ENCODE data around the gene CKAP5.

The CKAP5 gene

DNA sequence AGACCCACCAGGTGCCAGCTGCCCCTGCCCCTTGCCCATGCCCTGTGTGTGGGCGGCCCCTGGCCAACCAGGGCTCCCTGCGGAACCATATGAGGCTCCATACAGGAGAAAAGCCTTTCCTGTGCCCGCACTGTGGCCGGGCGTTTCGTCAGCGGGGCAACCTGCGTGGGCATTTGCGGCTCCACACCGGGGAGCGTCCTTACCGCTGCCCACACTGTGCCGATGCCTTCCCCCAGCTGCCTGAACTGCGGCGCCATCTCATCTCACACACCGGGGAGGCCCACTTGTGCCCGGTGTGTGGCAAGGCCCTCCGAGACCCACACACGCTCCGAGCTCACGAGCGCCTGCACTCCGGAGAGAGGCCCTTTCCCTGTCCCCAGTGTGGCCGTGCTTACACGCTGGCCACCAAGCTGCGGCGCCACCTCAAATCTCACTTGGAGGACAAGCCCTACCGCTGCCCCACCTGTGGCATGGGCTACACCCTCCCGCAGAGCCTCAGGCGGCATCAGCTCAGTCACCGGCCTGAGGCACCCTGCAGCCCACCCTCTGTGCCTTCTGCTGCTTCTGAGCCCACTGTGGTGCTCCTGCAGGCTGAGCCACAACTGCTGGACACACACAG, 140.9 kb downstream of the CKAP5 start:
- H3K9me3 ChIP-seq (ENCODE audit: control insufficient read depth, insufficient read depth, low read length): no peaks in the 10 kb centered on the region
- no peak overlapping the region for H3K4me3 ChIP-seq (ENCODE audit: low read depth, low read length)
- no peaks in the 10 kb centered on the region for H3K4me1 ChIP-seq (ENCODE audit: control insufficient read depth, insufficient read depth, low read length)
- H3K9ac ChIP-seq (ENCODE audit: low read depth, low read length): no peak overlapping the region
- peaks cover 34% of the 10 kb centered on the region for H3K36me3 ChIP-seq (ENCODE audit: control insufficient read depth, insufficient read depth, low read length)
- no peaks in the 10 kb centered on the region for H3K27me3 ChIP-seq (ENCODE audit: control insufficient read depth, insufficient read depth, low read length)

DNA sequence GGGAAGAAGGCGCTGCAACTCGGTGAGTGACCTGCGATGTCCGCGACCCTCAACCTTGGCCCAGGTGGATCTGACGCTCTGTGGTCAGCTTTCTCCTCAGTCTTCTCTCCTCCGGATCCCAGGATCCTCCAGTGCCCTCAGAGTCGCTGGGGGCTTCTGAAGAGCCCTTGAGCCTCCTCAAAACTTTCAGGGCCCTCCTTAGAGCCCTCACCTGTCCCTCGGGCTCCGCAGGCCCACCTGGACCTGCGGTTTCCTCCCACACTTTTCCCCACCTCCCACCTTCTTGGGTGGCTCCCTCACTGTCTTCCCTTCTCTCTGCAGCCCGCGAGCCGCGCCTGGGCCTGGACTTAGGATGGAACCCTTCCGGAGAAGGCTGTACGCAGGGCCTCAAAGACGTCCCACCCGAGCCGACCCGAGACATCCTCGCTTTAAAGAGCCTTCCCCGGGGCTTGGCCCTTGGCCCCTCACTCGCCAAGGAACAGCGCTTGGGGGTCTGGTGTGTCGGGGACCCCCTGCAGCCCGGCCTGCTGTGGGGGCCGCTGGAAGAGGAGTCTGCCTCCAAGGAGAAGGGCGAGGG, 144.9 kb downstream of the CKAP5 start:
- peak overlapping the region; percentile 99 for H3K9ac ChIP-seq (ENCODE audit: low read depth, low read length)
- no peaks in the 10 kb centered on the region for H3K4me1 ChIP-seq (ENCODE audit: control insufficient read depth, insufficient read depth, low read length)
- no peaks in the 10 kb centered on the region for H3K9me3 ChIP-seq (ENCODE audit: control insufficient read depth, insufficient read depth, low read length)
- H3K36me3 ChIP-seq (ENCODE audit: control insufficient read depth, insufficient read depth, low read length): peaks cover 35% of the 10 kb centered on the region
- H3K27me3 ChIP-seq (ENCODE audit: control insufficient read depth, insufficient read depth, low read length): no peaks in the 10 kb centered on the region
- peak overlapping the region; percentile 97 for H3K4me3 ChIP-seq (ENCODE audit: low read depth, low read length)

DNA sequence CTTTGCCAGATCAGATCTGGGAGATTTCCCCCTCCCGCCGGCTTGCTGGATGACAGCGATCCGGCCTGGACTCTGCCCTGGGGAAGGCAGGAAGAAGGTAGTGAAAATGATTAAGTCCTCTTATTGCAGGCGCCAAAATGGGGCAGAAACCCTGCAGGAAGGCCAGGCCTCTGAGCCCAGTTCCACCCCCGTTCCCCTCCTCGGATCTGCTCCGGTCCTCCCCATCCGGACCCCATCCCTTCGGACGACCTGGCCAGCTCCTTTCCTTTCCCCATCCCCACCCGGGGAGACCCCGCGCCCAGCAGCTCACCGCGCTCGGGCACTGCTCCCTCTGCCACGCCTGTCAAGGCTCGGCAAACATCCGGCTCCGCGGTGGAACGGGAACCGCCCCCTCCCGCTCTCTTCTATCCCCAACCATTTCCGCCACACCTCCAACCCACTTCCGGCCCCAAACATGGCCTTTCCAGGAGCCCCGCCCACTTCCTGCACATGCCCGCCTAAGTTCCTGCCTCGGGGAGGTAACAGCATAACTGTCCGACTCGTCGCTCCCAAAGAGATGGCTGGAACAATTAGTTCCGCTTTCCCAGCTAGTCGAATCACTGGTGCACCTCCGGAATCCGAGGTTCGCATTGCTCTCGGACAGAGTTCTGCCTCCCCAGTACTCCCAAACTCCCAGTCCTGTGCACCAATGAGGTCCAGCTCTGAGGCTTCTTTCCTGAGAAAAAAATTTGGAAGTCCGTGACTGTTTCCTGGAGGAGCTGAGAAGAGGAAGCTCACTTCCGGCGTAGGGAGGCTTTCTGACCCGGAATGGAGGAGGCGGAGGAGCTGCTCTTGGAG, 145.6 kb downstream of the CKAP5 start, which contains the start of the genes ARHGAP1 and ZNF408:
ARHGAP1 (minus strand) TSS at position 379 of the 837 bp plus-strand sequence. CDS start 4,512 bp downstream, outside the sequence.
ZNF408 (plus strand) TSS at position 791 of the 837 bp plus-strand sequence; CDS start at position 808, 17 bp downstream.
- peak within 1 kb of the TSS; percentile 97 for H3K4me3 ChIP-seq (ENCODE audit: low read depth, low read length)
- peaks cover 28% of the 10 kb centered on the region for H3K36me3 ChIP-seq (ENCODE audit: control insufficient read depth, insufficient read depth, low read length)
- H3K9me3 ChIP-seq (ENCODE audit: control insufficient read depth, insufficient read depth, low read length): no peaks in the 10 kb centered on the region
- peak within 1 kb of the TSS; percentile 99 for H3K9ac ChIP-seq (ENCODE audit: low read depth, low read length)
- H3K4me1 ChIP-seq (ENCODE audit: control insufficient read depth, insufficient read depth, low read length): no peaks in the 10 kb centered on the region
- no peaks in the 10 kb centered on the region for H3K27me3 ChIP-seq (ENCODE audit: control insufficient read depth, insufficient read depth, low read length)

DNA sequence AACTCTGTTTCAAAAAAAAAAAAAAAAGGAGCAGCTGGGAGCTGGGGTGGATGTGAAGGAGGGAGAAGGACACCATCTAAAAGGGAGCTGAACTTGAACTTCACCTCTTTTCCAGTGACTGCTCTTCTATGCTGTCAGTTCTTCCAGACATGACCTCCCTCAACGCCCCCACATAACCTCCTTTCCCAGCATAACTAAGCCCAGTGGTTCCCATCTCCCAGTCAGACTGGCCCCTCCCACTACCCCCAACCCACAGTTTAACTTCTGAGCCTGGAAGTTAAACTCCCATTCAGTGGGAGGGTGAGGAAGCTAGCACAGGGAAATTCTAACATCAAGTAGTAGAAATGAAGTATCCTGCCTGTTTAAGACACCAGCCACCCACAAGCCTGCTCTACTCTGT, 147.5 kb downstream of the CKAP5 start:
- no peaks in the 10 kb centered on the region for H3K9me3 ChIP-seq (ENCODE audit: control insufficient read depth, insufficient read depth, low read length)
- H3K27me3 ChIP-seq (ENCODE audit: control insufficient read depth, insufficient read depth, low read length): no peaks in the 10 kb centered on the region
- H3K4me3 ChIP-seq (ENCODE audit: low read depth, low read length): no peak overlapping the region
- H3K36me3 ChIP-seq (ENCODE audit: control insufficient read depth, insufficient read depth, low read length): peaks cover 20% of the 10 kb centered on the region
- no peak overlapping the region for H3K9ac ChIP-seq (ENCODE audit: low read depth, low read length)
- no peaks in the 10 kb centered on the region for H3K4me1 ChIP-seq (ENCODE audit: control insufficient read depth, insufficient read depth, low read length)

DNA sequence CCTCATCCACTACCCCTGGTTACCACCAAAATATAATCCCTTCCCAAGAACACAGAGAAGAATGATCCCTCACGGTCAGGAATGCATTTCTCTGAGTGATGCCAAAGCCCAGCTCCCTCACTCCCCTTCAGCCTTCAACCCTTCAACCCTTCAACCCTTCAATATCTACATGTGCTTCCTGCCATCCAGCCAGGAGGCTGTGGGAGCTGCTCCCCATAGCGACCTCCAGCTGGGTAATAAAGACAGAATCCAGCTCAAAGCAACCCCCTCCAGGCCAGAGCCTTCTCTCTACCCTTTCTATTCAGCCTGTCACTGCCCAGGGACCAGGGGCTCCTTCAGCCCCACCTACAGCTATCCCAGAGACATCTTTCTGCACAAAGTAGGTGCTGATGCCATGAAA, 148.4 kb downstream of the CKAP5 start:
- Histone ChIP-seq H3K9ac (ENCODE audit: low read depth, low read length) (peak overlapping the region; percentile 8), H3K27me3 (ENCODE audit: control insufficient read depth, insufficient read depth, low read length) (no peaks in the 10 kb centered on the region), H3K36me3 (ENCODE audit: control insufficient read depth, insufficient read depth, low read length) (peaks cover 13% of the 10 kb centered on the region), H3K4me3 (ENCODE audit: low read depth, low read length) (no peak overlapping the region), H3K4me1 (ENCODE audit: control insufficient read depth, insufficient read depth, low read length) (no peaks in the 10 kb centered on the region), H3K9me3 (ENCODE audit: control insufficient read depth, insufficient read depth, low read length) (no peaks in the 10 kb centered on the region)

DNA sequence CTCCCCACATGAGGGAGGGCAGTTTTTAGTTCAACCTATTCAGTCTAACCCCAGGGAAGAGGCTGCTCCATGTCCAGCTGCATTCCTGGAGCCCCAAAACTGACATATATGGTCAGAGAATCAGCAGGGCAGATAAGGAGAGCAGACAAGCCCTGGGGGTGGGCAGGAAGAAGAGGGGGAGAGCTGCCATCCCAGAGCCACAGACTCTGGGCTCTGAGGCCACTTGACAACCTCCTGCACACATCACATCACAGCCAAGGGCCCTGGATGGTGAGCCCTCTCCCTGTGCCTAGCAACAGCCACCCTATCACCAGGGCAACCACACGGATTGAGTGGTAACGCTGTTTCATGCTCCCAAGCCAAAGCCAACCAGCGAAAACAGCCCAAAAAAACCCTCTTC, 148.8 kb downstream of the CKAP5 start:
- no peaks in the 10 kb centered on the region for H3K9me3 ChIP-seq (ENCODE audit: control insufficient read depth, insufficient read depth, low read length)
- H3K27me3 ChIP-seq (ENCODE audit: control insufficient read depth, insufficient read depth, low read length): no peaks in the 10 kb centered on the region

DNA sequence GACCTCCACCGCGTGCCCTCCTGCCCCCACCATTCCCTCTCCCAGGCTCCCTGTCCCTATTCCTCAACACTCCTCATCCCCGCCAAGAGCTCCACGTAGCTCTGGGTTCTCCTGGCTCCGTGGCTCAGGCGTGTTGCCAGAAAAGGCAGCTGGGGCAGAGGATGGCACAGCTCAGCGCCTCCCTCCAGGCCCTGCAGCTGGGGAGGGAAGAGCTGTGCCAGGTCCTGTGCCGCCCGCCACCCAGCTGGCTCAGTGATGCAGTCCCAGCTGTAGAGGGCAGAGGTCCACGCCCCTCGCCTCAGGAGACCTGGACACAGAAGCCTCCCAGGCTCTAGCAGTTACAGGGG, 149.9 kb downstream of the CKAP5 start:
- Histone ChIP-seq H3K36me3 (ENCODE audit: control insufficient read depth, insufficient read depth, low read length) (peaks cover 11% of the 10 kb centered on the region), H3K27me3 (ENCODE audit: control insufficient read depth, insufficient read depth, low read length) (no peaks in the 10 kb centered on the region), H3K9ac (ENCODE audit: low read depth, low read length) (no peak overlapping the region), H3K9me3 (ENCODE audit: control insufficient read depth, insufficient read depth, low read length) (no peaks in the 10 kb centered on the region), H3K4me1 (ENCODE audit: control insufficient read depth, insufficient read depth, low read length) (no peaks in the 10 kb centered on the region), H3K4me3 (ENCODE audit: low read depth, low read length) (no peak overlapping the region)

More for the DNA sequence above, 148.8 kb downstream of the CKAP5 start:
- Histone ChIP-seq H3K9ac (ENCODE audit: low read depth, low read length) (no peak overlapping the region), H3K4me3 (ENCODE audit: low read depth, low read length) (no peak overlapping the region), H3K36me3 (ENCODE audit: control insufficient read depth, insufficient read depth, low read length) (peaks cover 11% of the 10 kb centered on the region), H3K4me1 (ENCODE audit: control insufficient read depth, insufficient read depth, low read length) (no peaks in the 10 kb centered on the region)

DNA sequence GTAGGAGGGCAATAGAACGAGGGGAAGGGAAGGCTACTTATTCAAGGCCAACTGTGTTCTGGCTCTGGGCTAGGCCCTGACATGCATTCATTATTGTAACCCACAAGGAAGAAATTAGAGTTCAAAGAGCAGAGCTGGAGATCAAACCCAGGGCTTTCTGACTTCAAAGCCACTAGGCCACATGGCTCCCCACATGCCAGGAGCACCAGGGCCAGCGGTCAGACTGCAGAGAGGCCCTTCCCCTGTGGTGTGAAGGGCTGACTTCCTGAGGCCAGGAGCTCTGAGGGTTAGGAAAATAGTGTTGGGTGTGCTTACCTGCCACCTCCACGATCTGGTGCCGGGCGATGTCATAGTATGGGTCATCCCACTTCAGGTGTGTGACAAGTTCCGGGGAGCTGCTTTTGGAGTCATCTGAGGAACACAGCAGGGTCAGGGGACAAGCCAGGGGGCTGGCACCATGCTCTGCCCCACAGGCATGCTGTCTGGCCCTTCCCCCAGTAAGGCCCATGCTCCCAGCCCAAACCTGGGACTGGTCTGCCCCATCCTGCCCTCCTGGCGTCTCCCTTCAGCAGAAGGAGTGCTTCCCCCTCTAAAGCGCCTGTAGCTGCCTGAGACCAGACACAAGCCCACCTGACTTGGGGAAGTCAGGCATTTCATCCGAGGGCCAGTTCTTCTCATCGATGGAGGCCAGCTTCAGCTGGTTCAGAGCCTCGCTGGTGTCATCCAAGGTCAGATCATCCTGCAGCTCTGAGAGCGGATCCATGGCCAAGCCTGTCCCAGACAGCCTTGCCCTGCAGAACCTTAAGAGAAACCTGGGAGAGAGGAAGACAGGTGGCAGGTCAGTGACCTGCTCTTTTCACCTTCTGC, 150.5 kb downstream of the CKAP5 start:
- no peak overlapping the region for H3K9ac ChIP-seq (ENCODE audit: low read depth, low read length)
- no peaks in the 10 kb centered on the region for H3K27me3 ChIP-seq (ENCODE audit: control insufficient read depth, insufficient read depth, low read length)
- H3K36me3 ChIP-seq (ENCODE audit: control insufficient read depth, insufficient read depth, low read length): peaks cover 11% of the 10 kb centered on the region
- no peaks in the 10 kb centered on the region for H3K4me1 ChIP-seq (ENCODE audit: control insufficient read depth, insufficient read depth, low read length)
- no peaks in the 10 kb centered on the region for H3K9me3 ChIP-seq (ENCODE audit: control insufficient read depth, insufficient read depth, low read length)
- H3K4me3 ChIP-seq (ENCODE audit: low read depth, low read length): no peak overlapping the region

DNA sequence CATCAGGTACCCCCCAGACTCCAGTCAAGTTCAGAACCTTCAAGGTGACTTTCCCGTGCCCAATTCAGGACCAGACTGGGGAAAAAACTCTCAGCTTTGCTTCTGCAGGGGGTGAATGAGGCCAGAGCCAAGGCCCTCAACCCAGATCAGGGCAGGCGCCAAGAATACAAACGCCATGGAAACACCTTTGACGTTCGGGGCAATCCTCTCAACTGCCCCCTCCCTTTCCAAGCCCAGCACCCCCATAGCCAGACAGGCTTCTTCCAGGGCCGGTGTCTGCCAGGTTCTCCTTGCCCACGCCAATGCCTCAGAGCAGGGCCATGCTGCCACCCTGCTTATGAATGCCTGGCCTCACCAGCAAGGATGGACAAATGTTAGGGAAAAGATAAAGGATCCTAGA, 151.5 kb downstream of the CKAP5 start:
- H3K9ac ChIP-seq (ENCODE audit: low read depth, low read length): no peak overlapping the region
- no peak overlapping the region for H3K4me3 ChIP-seq (ENCODE audit: low read depth, low read length)
- no peaks in the 10 kb centered on the region for H3K4me1 ChIP-seq (ENCODE audit: control insufficient read depth, insufficient read depth, low read length)
- peaks cover 11% of the 10 kb centered on the region for H3K36me3 ChIP-seq (ENCODE audit: control insufficient read depth, insufficient read depth, low read length)
- H3K9me3 ChIP-seq (ENCODE audit: control insufficient read depth, insufficient read depth, low read length): no peaks in the 10 kb centered on the region
- H3K27me3 ChIP-seq (ENCODE audit: control insufficient read depth, insufficient read depth, low read length): no peaks in the 10 kb centered on the region

DNA sequence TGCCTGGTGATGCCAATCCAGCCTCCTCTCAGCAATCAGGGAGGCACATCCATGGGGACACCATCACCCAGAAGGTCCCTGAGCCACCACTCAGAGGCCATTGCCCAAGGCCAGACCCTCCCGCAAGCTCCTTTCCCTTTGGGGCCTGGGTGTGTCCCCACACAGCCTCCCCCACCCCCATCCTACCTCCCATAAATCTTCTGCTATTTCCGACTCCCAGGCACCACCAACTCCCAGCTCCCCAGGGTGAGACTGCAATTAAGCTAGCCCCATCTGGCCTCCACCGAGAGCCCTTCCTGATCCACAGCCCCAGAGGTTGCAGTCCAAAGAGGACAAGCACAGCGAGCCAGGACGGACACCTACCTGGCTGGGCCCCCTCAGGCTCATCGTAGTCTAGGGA, 152.0 kb downstream of the CKAP5 start:
- H3K4me1 ChIP-seq (ENCODE audit: control insufficient read depth, insufficient read depth, low read length): no peaks in the 10 kb centered on the region
- H3K9ac ChIP-seq (ENCODE audit: low read depth, low read length): no peak overlapping the region
- no peak overlapping the region for H3K4me3 ChIP-seq (ENCODE audit: low read depth, low read length)
- H3K36me3 ChIP-seq (ENCODE audit: control insufficient read depth, insufficient read depth, low read length): peaks cover 11% of the 10 kb centered on the region
- H3K27me3 ChIP-seq (ENCODE audit: control insufficient read depth, insufficient read depth, low read length): no peaks in the 10 kb centered on the region
- no peaks in the 10 kb centered on the region for H3K9me3 ChIP-seq (ENCODE audit: control insufficient read depth, insufficient read depth, low read length)

DNA sequence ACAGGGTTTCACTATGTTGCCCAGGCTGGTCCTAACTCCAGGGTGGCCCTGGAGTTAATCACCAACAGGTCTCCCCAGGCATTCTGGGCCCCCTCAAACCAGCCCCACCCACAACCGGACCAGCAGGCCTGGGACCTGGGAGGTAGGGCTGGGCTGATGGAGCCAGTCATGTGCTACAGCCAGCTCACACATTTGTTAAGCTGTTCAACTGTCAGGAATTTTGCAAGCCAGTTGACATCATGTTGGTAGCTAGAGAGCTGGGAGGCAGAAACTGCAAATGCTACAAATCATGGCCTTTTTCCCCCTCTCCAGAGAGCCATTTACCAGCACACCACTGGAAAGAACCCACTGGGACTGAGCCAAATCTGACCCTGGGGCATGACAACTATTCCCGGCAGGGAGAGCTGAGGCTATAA, 152.5 kb downstream of the CKAP5 start:
- no peaks in the 10 kb centered on the region for H3K9me3 ChIP-seq (ENCODE audit: control insufficient read depth, insufficient read depth, low read length)
- no peaks in the 10 kb centered on the region for H3K27me3 ChIP-seq (ENCODE audit: control insufficient read depth, insufficient read depth, low read length)
- peaks cover 11% of the 10 kb centered on the region for H3K36me3 ChIP-seq (ENCODE audit: control insufficient read depth, insufficient read depth, low read length)
- no peaks in the 10 kb centered on the region for H3K4me1 ChIP-seq (ENCODE audit: control insufficient read depth, insufficient read depth, low read length)
- H3K4me3 ChIP-seq (ENCODE audit: low read depth, low read length): no peak overlapping the region
- no peak overlapping the region for H3K9ac ChIP-seq (ENCODE audit: low read depth, low read length)

Measured in iPS-15b (cell line).